Measurements from ENCODE around the gene FAM186B. TPM values are rescaled to one million over a fixed set of nuclear protein-coding genes. Genes with fewer than 3 reads are reported as not detected.

The FAM186B gene
- total RNA-seq, 2 donors from 2014 or later: 0.11 to 0.27 TPM

DNA sequence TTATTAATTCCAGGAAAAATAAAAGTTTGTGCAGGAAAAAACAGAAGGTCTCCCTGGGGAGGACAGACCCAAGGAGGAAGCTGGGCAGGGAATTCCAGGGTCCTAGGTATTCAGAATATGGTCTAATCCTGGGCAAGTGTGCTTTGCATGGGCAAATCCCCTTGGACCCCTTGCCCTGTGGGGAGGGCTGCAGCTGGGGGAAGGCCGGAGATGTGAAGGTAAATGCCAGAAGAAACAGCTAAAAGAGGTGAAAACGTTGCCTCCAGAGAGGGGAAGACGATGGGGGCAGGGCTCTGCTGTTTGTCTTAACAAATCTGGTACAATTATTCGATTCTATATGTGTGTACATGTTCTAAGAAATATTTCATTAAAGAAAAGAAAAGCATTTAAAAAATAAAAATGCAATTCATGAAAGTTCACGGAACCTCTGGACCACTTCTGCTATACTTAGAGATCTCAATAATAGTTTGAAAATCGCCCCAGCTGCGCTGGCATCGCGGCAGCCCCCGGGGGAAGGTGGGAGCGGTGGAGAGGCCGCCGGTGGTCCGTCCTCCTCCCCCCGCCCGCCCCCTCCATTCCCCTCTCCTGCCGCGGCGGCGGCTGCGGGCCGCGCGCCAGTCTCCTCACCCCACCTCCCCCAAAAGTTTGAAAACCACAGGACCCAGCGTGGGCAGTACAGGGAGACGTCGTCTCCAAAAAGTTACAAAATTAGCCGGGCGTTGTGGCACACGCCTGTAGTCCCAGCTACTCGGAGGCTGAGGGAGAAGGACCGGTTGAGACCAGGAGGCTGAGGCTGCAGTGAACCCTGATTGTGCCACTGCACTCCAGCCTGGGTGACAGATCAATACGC is 16.4 kb upstream of the FAM186B start:
- TF ChIP-seq CTCF (IDR thresholded peaks at IDR 0.05): no peak
- peak overlapping the region; percentile 46 for H3K4me3 ChIP-seq
- H3K36me3 ChIP-seq: no peaks in the 10 kb centered on the region
- H3K9me3 ChIP-seq: no peaks in the 10 kb centered on the region
- peaks cover 8% of the 10 kb centered on the region for H3K4me1 ChIP-seq
- intact Hi-C loops (cut with DNase I): no loop called here
- peak overlapping the region in 1 of 2 donors; percentile 94 for H3K9ac ChIP-seq (ENCODE audit: low read depth in 2 of 2, low read length in 2 of 2)
- H3K27ac ChIP-seq: peak overlapping the region; percentile 65
- no peaks in the 10 kb centered on the region for H3K27me3 ChIP-seq
- peak; percentile 11 for DNase-seq

DNA sequence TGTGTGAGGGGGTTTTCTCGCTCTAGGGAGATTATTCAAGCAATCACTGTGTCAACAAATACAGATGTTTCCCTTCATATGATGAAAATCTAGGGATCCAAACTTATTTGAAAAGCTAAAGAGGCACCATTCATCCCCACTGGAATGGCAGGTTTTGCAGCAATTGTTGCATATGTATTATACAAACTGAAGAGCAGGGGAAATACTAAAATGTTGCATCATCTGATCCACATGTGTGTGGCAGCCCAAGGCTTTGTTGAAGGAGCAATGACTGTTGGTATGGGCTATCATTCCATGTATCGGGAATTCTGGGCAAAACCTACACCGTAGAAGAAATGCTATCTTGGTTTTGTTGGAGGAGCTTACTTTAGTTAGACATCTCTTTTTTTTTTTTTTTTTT is 13.8 kb upstream of the FAM186B start:
- H3K9ac ChIP-seq (ENCODE audit: low read depth in 2 of 2, low read length in 2 of 2): no peak overlapping the region
- intact Hi-C loops (cut with DNase I): no loop called here
- H3K9me3 ChIP-seq: no peaks in the 10 kb centered on the region
- DNase-seq: no peak
- H3K4me3 ChIP-seq: no peak overlapping the region
- no peak for TF ChIP-seq CTCF (IDR thresholded peaks at IDR 0.05)
- H3K27me3 ChIP-seq: no peaks in the 10 kb centered on the region
- peaks cover 8% of the 10 kb centered on the region for H3K4me1 ChIP-seq
- H3K36me3 ChIP-seq: no peaks in the 10 kb centered on the region
- H3K27ac ChIP-seq: no peak overlapping the region

DNA sequence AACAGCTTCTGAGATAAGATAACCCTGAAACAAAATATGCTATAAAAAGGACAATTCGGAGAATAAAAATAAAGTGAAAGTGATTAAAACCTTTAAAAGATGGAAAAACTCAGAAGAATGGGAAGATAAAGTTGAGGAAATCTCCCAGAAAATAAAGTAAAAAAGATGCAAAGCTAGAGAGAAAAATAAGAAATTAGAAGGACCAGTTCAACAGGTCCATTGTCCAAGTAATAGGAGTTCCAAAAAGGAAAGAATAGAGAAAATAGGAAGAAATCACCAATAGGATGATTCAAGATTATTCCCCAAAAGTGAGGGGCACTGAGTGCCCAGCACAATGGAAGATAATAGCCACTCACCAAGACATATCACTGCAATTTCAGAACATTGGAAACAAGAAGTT is 13.1 kb upstream of the FAM186B start:
- no peak overlapping the region for H3K27ac ChIP-seq
- no peak overlapping the region for H3K9ac ChIP-seq (ENCODE audit: low read depth in 2 of 2, low read length in 2 of 2)
- no peaks in the 10 kb centered on the region for H3K36me3 ChIP-seq
- peaks cover 8% of the 10 kb centered on the region for H3K4me1 ChIP-seq
- H3K4me3 ChIP-seq: no peak overlapping the region
- DNase-seq: no peak
- no peak for TF ChIP-seq CTCF (IDR thresholded peaks at IDR 0.05)
- H3K9me3 ChIP-seq: no peaks in the 10 kb centered on the region
- intact Hi-C loops (cut with DNase I): no loop called here
- no peaks in the 10 kb centered on the region for H3K27me3 ChIP-seq

DNA sequence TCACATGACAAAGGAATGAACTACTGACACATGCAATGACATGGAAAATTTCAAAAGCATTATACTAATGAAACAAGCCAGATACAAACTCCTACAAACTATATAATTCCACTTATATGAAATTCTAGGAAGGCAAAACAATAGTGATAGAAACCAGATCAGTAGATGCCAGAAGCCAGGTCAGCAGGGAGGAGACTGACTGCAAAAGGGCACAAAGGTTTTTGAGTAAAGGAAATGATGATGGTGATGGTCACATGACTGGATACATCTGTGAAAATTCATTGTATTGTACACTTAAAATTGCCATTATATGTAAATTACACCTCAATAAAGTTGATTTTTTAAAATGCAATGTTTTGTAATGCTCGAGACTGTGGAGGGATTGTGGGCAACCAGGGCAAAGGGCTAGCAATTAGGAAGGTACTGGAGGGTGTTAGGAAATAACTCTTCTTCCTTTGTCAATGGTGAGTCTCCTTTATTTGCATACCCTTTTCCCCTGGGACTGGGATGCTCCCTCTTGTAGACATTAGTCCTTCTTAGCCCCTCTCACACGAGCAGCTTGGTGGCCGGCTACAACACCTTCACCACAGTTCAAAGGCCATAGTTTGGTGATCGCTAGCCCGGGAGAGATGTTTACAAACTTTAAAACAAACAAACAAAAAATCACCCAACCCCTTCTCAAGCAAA is 11.2 kb upstream of the FAM186B start:
- no peak overlapping the region for H3K9ac ChIP-seq (ENCODE audit: low read depth in 2 of 2, low read length in 2 of 2)
- no peaks in the 10 kb centered on the region for H3K36me3 ChIP-seq
- H3K4me3 ChIP-seq: no peak overlapping the region
- no peaks in the 10 kb centered on the region for H3K9me3 ChIP-seq
- H3K27ac ChIP-seq: no peak overlapping the region
- H3K27me3 ChIP-seq: no peaks in the 10 kb centered on the region
- intact Hi-C loops (cut with DNase I): no loop called here
- no peak for TF ChIP-seq CTCF (IDR thresholded peaks at IDR 0.05)
- H3K4me1 ChIP-seq: peaks cover 2% of the 10 kb centered on the region
- no peak for DNase-seq

- Histone ChIP-seq H3K27ac (no peak overlapping the region), H3K9ac (ENCODE audit: low read depth in 2 of 2, low read length in 2 of 2) (no peak overlapping the region), H3K36me3 (no peaks in the 10 kb centered on the region), H3K4me3 (no peak overlapping the region), H3K9me3 (no peaks in the 10 kb centered on the region), H3K27me3 (no peaks in the 10 kb centered on the region), H3K4me1 (no peaks in the 10 kb centered on the region)
- no peak for DNase-seq
- intact Hi-C loops (cut with DNase I): no loop called here
- TF ChIP-seq CTCF (IDR thresholded peaks at IDR 0.05): no peak
Measured at GRCh38 chr12:49615725-49616124, 10.3 kb upstream of the FAM186B start.
